DOHH2 (cell line): ENCODE measurements around the gene THSD7A.

Experiments used
- EZH2phosphoT487 ChIP-seq: fragments of 200-600 bp; sonication (generic); IDR thresholded peaks from 2 replicates; pipeline ENCODE4 v1.6.1; 2017; ENCODE audit warnings: borderline replicate concordance, mild to moderate bottlenecking, antibody characterized with exemption, low read length, moderate library complexity, mixed read lengths
- TF ChIP-seq, protein P1 (sequence below): fragments of 200-600 bp; sonication (generic); IDR thresholded peaks from one replicate; pipeline ENCODE4 v1.5.1; 2014; ENCODE audit warnings: antibody characterized with exemption, mild to moderate bottlenecking, low read depth, low read length; ENCODE audit not compliant: poor library complexity, severe bottlenecking

DNA sequence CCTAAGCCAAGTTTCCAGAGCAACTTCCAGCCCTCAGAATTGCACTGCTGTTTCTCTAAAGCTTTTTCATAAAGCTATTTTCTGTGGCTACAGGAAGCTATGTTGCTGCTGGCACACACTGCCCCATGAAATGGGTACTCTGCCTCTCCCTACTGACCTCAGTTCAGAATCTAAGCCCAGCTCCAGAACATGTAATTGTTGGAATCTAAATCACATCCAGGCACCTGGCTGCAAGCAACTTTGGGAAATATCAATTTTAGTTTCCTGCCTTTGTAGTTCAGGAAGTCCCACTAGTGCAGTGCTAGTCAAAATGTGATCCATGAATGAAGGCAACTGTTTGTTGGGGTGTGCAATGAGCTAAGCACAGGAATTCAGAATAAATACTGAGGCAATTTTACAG is 226.2 kb downstream of the THSD7A start:
- TF ChIP-seq, protein P1, sequence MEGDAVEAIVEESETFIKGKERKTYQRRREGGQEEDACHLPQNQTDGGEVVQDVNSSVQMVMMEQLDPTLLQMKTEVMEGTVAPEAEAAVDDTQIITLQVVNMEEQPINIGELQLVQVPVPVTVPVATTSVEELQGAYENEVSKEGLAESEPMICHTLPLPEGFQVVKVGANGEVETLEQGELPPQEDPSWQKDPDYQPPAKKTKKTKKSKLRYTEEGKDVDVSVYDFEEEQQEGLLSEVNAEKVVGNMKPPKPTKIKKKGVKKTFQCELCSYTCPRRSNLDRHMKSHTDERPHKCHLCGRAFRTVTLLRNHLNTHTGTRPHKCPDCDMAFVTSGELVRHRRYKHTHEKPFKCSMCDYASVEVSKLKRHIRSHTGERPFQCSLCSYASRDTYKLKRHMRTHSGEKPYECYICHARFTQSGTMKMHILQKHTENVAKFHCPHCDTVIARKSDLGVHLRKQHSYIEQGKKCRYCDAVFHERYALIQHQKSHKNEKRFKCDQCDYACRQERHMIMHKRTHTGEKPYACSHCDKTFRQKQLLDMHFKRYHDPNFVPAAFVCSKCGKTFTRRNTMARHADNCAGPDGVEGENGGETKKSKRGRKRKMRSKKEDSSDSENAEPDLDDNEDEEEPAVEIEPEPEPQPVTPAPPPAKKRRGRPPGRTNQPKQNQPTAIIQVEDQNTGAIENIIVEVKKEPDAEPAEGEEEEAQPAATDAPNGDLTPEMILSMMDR: no peak
- TF ChIP-seq EZH2phosphoT487: no peak
